ENCODE data around the gene KXD1. TPM values are rescaled to one million over a fixed set of nuclear protein-coding genes. Genes with fewer than 3 reads are reported as not detected.

The KXD1 gene
- total RNA-seq, 1 experiment from 2014 or later, result 120 TPM

DNA sequence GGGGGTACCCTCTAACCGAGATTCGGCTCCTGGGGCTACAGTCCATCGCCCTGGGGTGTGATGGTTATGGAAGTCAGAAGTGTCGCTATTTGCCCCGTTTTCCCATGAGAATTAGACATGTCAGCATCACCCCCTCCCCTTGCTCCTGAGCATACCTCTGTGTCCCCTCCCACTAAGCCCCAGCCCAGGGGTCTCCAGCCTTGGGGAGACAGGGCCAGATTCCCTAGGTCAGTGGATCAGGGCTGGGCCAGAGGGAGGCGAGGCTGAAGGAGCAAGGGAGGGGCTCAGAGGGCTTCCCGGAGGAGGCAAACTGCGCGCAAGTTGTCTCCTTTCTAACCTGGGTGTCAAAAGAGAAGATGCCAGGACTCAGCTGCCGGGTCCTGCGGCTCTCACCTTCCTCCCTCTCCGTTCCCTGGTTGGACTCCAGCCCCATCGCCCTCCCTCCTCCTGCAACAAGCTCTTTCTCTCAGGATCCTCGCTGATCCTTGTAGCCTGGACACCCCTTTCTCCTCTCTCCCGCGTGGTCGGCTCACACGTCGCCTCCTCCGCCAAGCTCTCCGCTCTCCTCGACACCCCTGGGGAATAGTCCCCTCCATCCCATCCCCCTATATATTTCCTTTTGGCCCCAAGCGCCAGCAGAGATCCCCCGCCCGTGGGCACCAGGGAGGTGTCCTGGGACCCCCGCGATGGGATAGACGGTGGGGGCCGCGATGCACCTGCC lies 54.5 kb downstream of the KXD1 start:
- Mint-ChIP-seq H3K27ac (ENCODE audit: low read depth, unreplicated experiment) (no peak overlapping the region), H3K4me1 (ENCODE audit: insufficient read depth, unreplicated experiment) (peaks cover 6% of the 10 kb centered on the region), H3K27me3 (ENCODE audit: insufficient read depth, unreplicated experiment) (peaks cover 71% of the 10 kb centered on the region), H3K36me3 (ENCODE audit: insufficient read depth, unreplicated experiment) (no peaks in the 10 kb centered on the region), H3K9me3 (ENCODE audit: unreplicated experiment) (no peaks in the 10 kb centered on the region), H3K4me3 (ENCODE audit: unreplicated experiment) (no peak overlapping the region)
- no peak for DNase-seq (ENCODE audit: unreplicated experiment)
- TF ChIP-seq, protein P1, sequence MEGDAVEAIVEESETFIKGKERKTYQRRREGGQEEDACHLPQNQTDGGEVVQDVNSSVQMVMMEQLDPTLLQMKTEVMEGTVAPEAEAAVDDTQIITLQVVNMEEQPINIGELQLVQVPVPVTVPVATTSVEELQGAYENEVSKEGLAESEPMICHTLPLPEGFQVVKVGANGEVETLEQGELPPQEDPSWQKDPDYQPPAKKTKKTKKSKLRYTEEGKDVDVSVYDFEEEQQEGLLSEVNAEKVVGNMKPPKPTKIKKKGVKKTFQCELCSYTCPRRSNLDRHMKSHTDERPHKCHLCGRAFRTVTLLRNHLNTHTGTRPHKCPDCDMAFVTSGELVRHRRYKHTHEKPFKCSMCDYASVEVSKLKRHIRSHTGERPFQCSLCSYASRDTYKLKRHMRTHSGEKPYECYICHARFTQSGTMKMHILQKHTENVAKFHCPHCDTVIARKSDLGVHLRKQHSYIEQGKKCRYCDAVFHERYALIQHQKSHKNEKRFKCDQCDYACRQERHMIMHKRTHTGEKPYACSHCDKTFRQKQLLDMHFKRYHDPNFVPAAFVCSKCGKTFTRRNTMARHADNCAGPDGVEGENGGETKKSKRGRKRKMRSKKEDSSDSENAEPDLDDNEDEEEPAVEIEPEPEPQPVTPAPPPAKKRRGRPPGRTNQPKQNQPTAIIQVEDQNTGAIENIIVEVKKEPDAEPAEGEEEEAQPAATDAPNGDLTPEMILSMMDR (IDR thresholded peaks at IDR 0.05; ENCODE audit: unreplicated experiment), result no peak
- POLR2A ChIA-PET, result no interaction called here
- CTCF ChIA-PET, result interaction anchor here (0.6 kb wide), 1 partner anchor 148 kb away, joined by 3 read pairs; no protein-coding TSS in a partner anchor
- intact Hi-C loops (cut with micrococcal nuclease), result no loop called here
- no TSS peak for BruUV-seq (replicated peaks)

DNA sequence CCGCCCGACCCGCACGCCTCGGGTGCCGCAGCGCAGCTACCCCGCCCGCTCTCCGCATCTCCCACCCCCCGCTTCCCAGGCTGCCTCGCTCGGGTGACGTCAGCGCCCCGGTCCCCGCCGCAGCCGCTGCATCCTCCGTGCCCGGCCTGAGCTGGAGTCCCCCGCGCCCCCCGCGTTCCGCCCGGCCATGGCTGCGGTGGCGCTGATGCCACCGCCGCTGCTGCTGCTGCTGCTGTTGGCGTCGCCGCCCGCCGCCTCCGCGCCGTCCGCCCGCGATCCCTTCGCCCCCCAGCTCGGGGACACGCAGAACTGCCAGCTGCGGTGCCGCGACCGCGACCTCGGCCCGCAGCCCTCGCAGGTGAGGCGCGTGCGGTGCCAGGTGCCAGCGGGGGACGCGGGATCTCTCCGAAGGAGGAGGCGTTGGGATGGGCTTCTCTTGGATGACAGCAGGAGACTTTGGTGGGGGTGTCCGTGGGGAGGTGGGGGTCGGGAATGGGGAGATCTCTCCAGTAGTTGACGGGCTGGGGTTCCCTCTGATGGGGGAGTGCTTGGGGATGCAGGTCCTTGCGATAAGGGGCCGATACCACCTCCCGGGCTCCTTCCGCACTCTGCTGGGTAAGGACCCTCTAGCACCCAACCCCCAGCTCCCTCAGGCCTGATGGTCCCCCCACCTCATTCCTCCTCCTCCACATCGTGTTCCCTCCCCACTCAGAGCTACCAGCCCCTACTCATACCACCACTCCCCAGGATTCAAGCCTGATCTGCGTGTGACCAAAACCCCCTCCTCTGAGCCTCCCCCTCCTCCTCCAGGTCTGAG lies 55.3 kb downstream of the KXD1 start, which contains the start of gene TMEM59L:
TSS of gene TMEM59L (plus strand) at position 99 of the 817 bp plus-strand sequence. CDS start at position 188, 89 bp downstream.
- BruUV-seq (replicated peaks), result no TSS peak
- peaks cover 6% of the 10 kb centered on the region for H3K4me1 Mint-ChIP-seq (ENCODE audit: insufficient read depth, unreplicated experiment)
- H3K4me3 Mint-ChIP-seq (ENCODE audit: unreplicated experiment), result peak within 1 kb of the TSS; percentile 33
- POLR2A ChIA-PET, result no interaction called here
- no peak within 1 kb of the TSS for H3K27ac Mint-ChIP-seq (ENCODE audit: low read depth, unreplicated experiment)
- TF ChIP-seq, protein P1 (IDR thresholded peaks at IDR 0.05; ENCODE audit: unreplicated experiment), result no peak
- no peaks in the 10 kb centered on the region for H3K36me3 Mint-ChIP-seq (ENCODE audit: insufficient read depth, unreplicated experiment)
- intact Hi-C loops (cut with micrococcal nuclease), result no loop called here
- CTCF ChIA-PET, result no interaction called here
- H3K27me3 Mint-ChIP-seq (ENCODE audit: insufficient read depth, unreplicated experiment), result peaks cover 71% of the 10 kb centered on the region
- no peaks in the 10 kb centered on the region for H3K9me3 Mint-ChIP-seq (ENCODE audit: unreplicated experiment)
- DNase-seq (ENCODE audit: unreplicated experiment), result no peak

DNA sequence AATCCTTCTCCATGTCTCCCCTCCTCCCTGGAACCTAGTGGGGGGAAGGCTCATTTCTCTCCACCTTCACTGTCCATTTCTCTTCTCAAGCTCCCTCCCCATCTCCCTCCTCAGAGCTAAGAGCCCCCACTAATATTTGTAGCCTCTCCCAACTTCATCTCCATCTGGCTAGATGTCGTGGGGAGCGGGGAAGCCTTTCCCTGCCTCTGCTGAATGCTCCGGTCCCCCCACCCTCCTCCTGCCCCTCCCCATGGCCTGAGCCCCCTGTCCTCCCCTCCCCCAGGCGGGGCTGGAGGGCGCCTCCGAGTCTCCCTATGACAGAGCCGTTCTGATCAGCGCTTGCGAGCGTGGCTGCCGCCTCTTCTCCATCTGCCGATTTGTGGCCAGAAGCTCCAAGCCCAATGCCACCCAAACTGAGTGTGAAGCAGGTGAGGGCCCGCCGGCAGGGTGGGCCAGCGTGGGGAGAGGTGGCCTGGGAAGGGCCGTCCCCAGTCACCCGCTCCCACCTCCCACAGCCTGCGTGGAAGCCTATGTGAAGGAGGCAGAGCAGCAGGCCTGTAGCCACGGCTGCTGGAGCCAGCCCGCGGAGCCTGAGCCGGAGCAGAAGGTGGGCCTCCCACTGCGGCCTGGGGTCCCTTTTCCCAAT lies 56.0 kb downstream of the KXD1 start:
- TF ChIP-seq, protein P1 (IDR thresholded peaks at IDR 0.05; ENCODE audit: unreplicated experiment), result no peak
- peaks cover 6% of the 10 kb centered on the region for H3K4me1 Mint-ChIP-seq (ENCODE audit: insufficient read depth, unreplicated experiment)
- DNase-seq (ENCODE audit: unreplicated experiment), result no peak
- ChIA-PET POLR2A (no interaction called here), CTCF (no interaction called here)
- H3K27me3 Mint-ChIP-seq (ENCODE audit: insufficient read depth, unreplicated experiment), result peaks cover 65% of the 10 kb centered on the region
- no peaks in the 10 kb centered on the region for H3K9me3 Mint-ChIP-seq (ENCODE audit: unreplicated experiment)
- intact Hi-C loops (cut with micrococcal nuclease), result no loop called here
- no TSS peak for BruUV-seq (replicated peaks)
- H3K27ac Mint-ChIP-seq (ENCODE audit: low read depth, unreplicated experiment), result no peak overlapping the region
- H3K36me3 Mint-ChIP-seq (ENCODE audit: insufficient read depth, unreplicated experiment), result no peaks in the 10 kb centered on the region
- H3K4me3 Mint-ChIP-seq (ENCODE audit: unreplicated experiment), result peak overlapping the region; percentile 33

DNA sequence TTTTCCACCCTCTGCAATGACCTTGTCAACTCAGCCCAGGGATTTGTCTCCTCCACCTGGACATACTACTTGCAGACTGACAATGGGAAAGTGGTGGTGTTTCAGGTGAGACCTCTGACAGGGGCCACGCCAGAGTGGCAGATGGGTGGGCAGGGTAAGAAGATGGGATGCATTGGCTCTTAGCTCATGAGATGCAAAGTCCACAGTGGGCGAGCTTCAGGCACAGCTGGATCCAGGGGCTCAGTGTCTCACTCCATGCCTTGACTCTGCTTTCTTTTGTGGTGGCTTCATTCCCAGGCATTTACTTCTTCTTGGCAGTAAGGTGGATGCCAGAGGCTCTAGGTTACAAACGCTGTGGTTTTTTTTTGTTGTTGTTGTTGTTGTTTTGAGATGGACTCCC lies 58.4 kb downstream of the KXD1 start:
- H3K27ac Mint-ChIP-seq (ENCODE audit: low read depth, unreplicated experiment), result no peak overlapping the region
- ChIA-PET CTCF (no interaction called here), POLR2A (no interaction called here)
- BruUV-seq (replicated peaks), result no TSS peak
- H3K4me3 Mint-ChIP-seq (ENCODE audit: unreplicated experiment), result no peak overlapping the region
- H3K9me3 Mint-ChIP-seq (ENCODE audit: unreplicated experiment), result no peaks in the 10 kb centered on the region
- H3K36me3 Mint-ChIP-seq (ENCODE audit: insufficient read depth, unreplicated experiment), result no peaks in the 10 kb centered on the region
- TF ChIP-seq, protein P1 (IDR thresholded peaks at IDR 0.05; ENCODE audit: unreplicated experiment), result no peak
- DNase-seq (ENCODE audit: unreplicated experiment), result no peak
- peaks cover 43% of the 10 kb centered on the region for H3K27me3 Mint-ChIP-seq (ENCODE audit: insufficient read depth, unreplicated experiment)
- peaks cover 6% of the 10 kb centered on the region for H3K4me1 Mint-ChIP-seq (ENCODE audit: insufficient read depth, unreplicated experiment)
- intact Hi-C loops (cut with micrococcal nuclease), result no loop called here

Measured in MCF 10A (cell line).